ENCODE data around the gene RNASE13. TPM values are rescaled to one million over a fixed set of nuclear protein-coding genes. Genes with fewer than 3 reads are reported as not detected.
"Not testable (repeated sequence)": the region's sequence is repeated elsewhere in the genome, so short reads cannot be mapped to it uniquely, and the experiment has no call there.

RNASE13 gene
- total and polyA plus RNA-seq, 9 donors, result 0.14 to 0.16 TPM; not detected in 7

- no peak for DNase-seq
- 0% methylated on average over 2 of the region's 11 CpGs for WGBS (ENCODE audit: insufficient coverage)
- Histone ChIP-seq H3K27me3 (ENCODE audit: control insufficient read depth, insufficient read depth, low read length) (no peaks in the 10 kb centered on the region), H3K27ac (ENCODE audit: low read length) (peak overlapping the region; percentile 56), H3K9me3 (replicated peaks; ENCODE audit: control insufficient read depth, low read depth, low read length) (no peaks in the 10 kb centered on the region), H3K4me1 (ENCODE audit: control insufficient read depth, insufficient read depth, low read length) (peaks cover 13% of the 10 kb centered on the region), H3K36me3 (ENCODE audit: control insufficient read depth, insufficient read depth, low read length) (peaks cover 27% of the 10 kb centered on the region), H3K4me3 (ENCODE audit: low read length) (peak overlapping the region; percentile 92)
Measured at GRCh38 chr14:20989471-20989786, 45.2 kb downstream of the RNASE13 start.

- Histone ChIP-seq H3K36me3 (ENCODE audit: control insufficient read depth, insufficient read depth, low read length) (peaks cover 21% of the 10 kb centered on the region), H3K4me1 (ENCODE audit: control insufficient read depth, insufficient read depth, low read length) (peaks cover 13% of the 10 kb centered on the region), H3K27me3 (ENCODE audit: control insufficient read depth, insufficient read depth, low read length) (no peaks in the 10 kb centered on the region), H3K9me3 (replicated peaks; ENCODE audit: control insufficient read depth, low read depth, low read length) (no peaks in the 10 kb centered on the region), H3K4me3 (ENCODE audit: low read length) (peak overlapping the region; percentile 92), H3K27ac (ENCODE audit: low read length) (peak overlapping the region; percentile 56)
- WGBS (ENCODE audit: insufficient coverage), result 98% methylated on average over 5 of the region's 15 CpGs
- DNase-seq, result no peak
Measured at GRCh38 chr14:20988717-20989470, 45.7 kb downstream of the RNASE13 start.

- Histone ChIP-seq H3K36me3 (ENCODE audit: control insufficient read depth, insufficient read depth, low read length) (peaks cover 4% of the 10 kb centered on the region), H3K4me3 (ENCODE audit: low read length) (no peak overlapping the region), H3K27me3 (ENCODE audit: control insufficient read depth, insufficient read depth, low read length) (no peaks in the 10 kb centered on the region), H3K4me1 (ENCODE audit: control insufficient read depth, insufficient read depth, low read length) (peaks cover 16% of the 10 kb centered on the region), H3K9me3 (replicated peaks; ENCODE audit: control insufficient read depth, low read depth, low read length) (no peaks in the 10 kb centered on the region), H3K27ac (ENCODE audit: low read length) (no peak overlapping the region)
- no CpG with 5 or more reads among the region's 2 CpGs for WGBS (ENCODE audit: insufficient coverage)
- peak; percentile 44 for DNase-seq
Measured at GRCh38 chr14:20986811-20987210, 47.8 kb downstream of the RNASE13 start.

GRCh38 chr14:20985650-20986049 is 49.0 kb downstream of the RNASE13 start:
- 88% methylated on average over 4 of the region's 4 CpGs for WGBS (ENCODE audit: insufficient coverage)
- not testable (repeated sequence) for DNase-seq; H3K36me3 ChIP-seq (ENCODE audit: control insufficient read depth, insufficient read depth, low read length); H3K27ac ChIP-seq (ENCODE audit: low read length); H3K4me3 ChIP-seq (ENCODE audit: low read length); H3K27me3 ChIP-seq (ENCODE audit: control insufficient read depth, insufficient read depth, low read length); H3K9me3 ChIP-seq (replicated peaks; ENCODE audit: control insufficient read depth, low read depth, low read length)
- H3K4me1 ChIP-seq (ENCODE audit: control insufficient read depth, insufficient read depth, low read length), result peaks cover 11% of the 10 kb centered on the region

Other genes starting within 250 kb of the RNASE13 start
- gene RNASE1, start 232.0 kb downstream of the RNASE13 start, total RNA-seq, result 204 TPM
- 100 to 1,000 TPM; 135 to 259 (median 209) TPM for gene RNASE1, start 232.0 kb downstream of the RNASE13 start, polyA plus RNA-seq (ENCODE audit: insufficient read depth in 1 of 8, insufficient read length in 8 of 8, low replicate concordance in 1 of 8)
- not detected for gene RNASE3, start 143.4 kb downstream of the RNASE13 start, total RNA-seq
- gene RNASE3, start 143.4 kb downstream of the RNASE13 start, polyA plus RNA-seq (ENCODE audit: insufficient read depth in 1 of 8, insufficient read length in 8 of 8, low replicate concordance in 1 of 8), result 1 to 10 TPM in 1 of 8 donors, under 1 TPM in 6, not detected in 1; 0.18 to 1.1 (median 0.32) TPM
- gene RNASE2, start 79.3 kb downstream of the RNASE13 start, total RNA-seq, result 0.13 TPM
- 1 to 10 TPM in 7 of 8 donors, under 1 TPM in 1; 0.95 to 1.9 (median 1.1) TPM for gene RNASE2, start 79.3 kb downstream of the RNASE13 start, polyA plus RNA-seq (ENCODE audit: insufficient read depth in 1 of 8, insufficient read length in 8 of 8, low replicate concordance in 1 of 8)
- gene METTL17, start 44.8 kb downstream of the RNASE13 start, total RNA-seq, result 50.6 TPM
- gene METTL17, start 44.8 kb downstream of the RNASE13 start, polyA plus RNA-seq (ENCODE audit: insufficient read depth in 1 of 8, insufficient read length in 8 of 8, low replicate concordance in 1 of 8), result 10 to 100 TPM; 36.0 to 64.0 (median 46.8) TPM
- gene SLC39A2, start 35.5 kb downstream of the RNASE13 start, total RNA-seq, result 0.04 TPM
- gene SLC39A2, start 35.5 kb downstream of the RNASE13 start, polyA plus RNA-seq (ENCODE audit: insufficient read depth in 1 of 8, insufficient read length in 8 of 8, low replicate concordance in 1 of 8), result under 1 TPM in 1 of 8 donors, not detected in 7; 0.61 TPM
- 99.9 TPM for gene NDRG2, start 9.7 kb downstream of the RNASE13 start, total RNA-seq
- gene NDRG2, start 9.7 kb downstream of the RNASE13 start, polyA plus RNA-seq (ENCODE audit: insufficient read depth in 1 of 8, insufficient read length in 8 of 8, low replicate concordance in 1 of 8), result 100 to 1,000 TPM; 121 to 203 (median 151) TPM
- 0.44 TPM for gene TPPP2, start 4.6 kb downstream of the RNASE13 start, total RNA-seq
- gene TPPP2, start 4.6 kb downstream of the RNASE13 start, polyA plus RNA-seq (ENCODE audit: insufficient read depth in 1 of 8, insufficient read length in 8 of 8, low replicate concordance in 1 of 8), result under 1 TPM in 7 of 8 donors, not detected in 1; 0.28 to 0.85 (median 0.38) TPM
- not detected for gene RNASE7, start 7.6 kb upstream of the RNASE13 start, total RNA-seq
- gene RNASE7, start 7.6 kb upstream of the RNASE13 start, polyA plus RNA-seq (ENCODE audit: insufficient read depth in 1 of 8, insufficient read length in 8 of 8, low replicate concordance in 1 of 8), result under 1 TPM in 3 of 8 donors, not detected in 5; 0.13 to 0.27 (median 0.18) TPM
- not detected for gene RNASE8, start 23.0 kb upstream of the RNASE13 start, total RNA-seq
- gene RNASE8, start 23.0 kb upstream of the RNASE13 start, polyA plus RNA-seq (ENCODE audit: insufficient read depth in 1 of 8, insufficient read length in 8 of 8, low replicate concordance in 1 of 8), result not detected
- 50.5 TPM for gene ARHGEF40, start 35.5 kb upstream of the RNASE13 start, total RNA-seq
- gene ARHGEF40, start 35.5 kb upstream of the RNASE13 start, polyA plus RNA-seq (ENCODE audit: insufficient read depth in 1 of 8, insufficient read length in 8 of 8, low replicate concordance in 1 of 8), result 10 to 100 TPM; 53.1 to 70.2 (median 65.3) TPM
- gene ZNF219, start 63.8 kb upstream of the RNASE13 start, total RNA-seq, result 7.6 TPM
- 10 to 100 TPM; 15.2 to 23.9 (median 17.6) TPM for gene ZNF219, start 63.8 kb upstream of the RNASE13 start, polyA plus RNA-seq (ENCODE audit: insufficient read depth in 1 of 8, insufficient read length in 8 of 8, low replicate concordance in 1 of 8)
- gene TMEM253, start 66.3 kb upstream of the RNASE13 start, total RNA-seq, result 0.31 TPM
- 1 to 10 TPM in 2 of 8 donors, under 1 TPM in 6; 0.29 to 1.4 (median 0.71) TPM for gene TMEM253, start 66.3 kb upstream of the RNASE13 start, polyA plus RNA-seq (ENCODE audit: insufficient read depth in 1 of 8, insufficient read length in 8 of 8, low replicate concordance in 1 of 8)
- gene OR5AU1, start 121.3 kb upstream of the RNASE13 start, total RNA-seq, result not detected
- under 1 TPM in 6 of 8 donors, not detected in 2; 0.01 to 0.06 (median 0.03) TPM for gene OR5AU1, start 121.3 kb upstream of the RNASE13 start, polyA plus RNA-seq (ENCODE audit: insufficient read depth in 1 of 8, insufficient read length in 8 of 8, low replicate concordance in 1 of 8)
- gene HNRNPC, start 234.6 kb upstream of the RNASE13 start, total RNA-seq, result 425 TPM
- gene HNRNPC, start 234.6 kb upstream of the RNASE13 start, polyA plus RNA-seq (ENCODE audit: insufficient read depth in 1 of 8, insufficient read length in 8 of 8, low replicate concordance in 1 of 8), result 100 to 1,000 TPM; 429 to 593 (median 452) TPM
- gene RPGRIP1, start 245.3 kb upstream of the RNASE13 start, total RNA-seq, result 0.18 TPM
- 1 to 10 TPM in 2 of 8 donors, under 1 TPM in 6; 0.34 to 1.9 (median 0.53) TPM for gene RPGRIP1, start 245.3 kb upstream of the RNASE13 start, polyA plus RNA-seq (ENCODE audit: insufficient read depth in 1 of 8, insufficient read length in 8 of 8, low replicate concordance in 1 of 8)

Measured in muscle of leg (tissue), 11 donors.